ENCODE data around the gene IGF2.
"Not testable (repeated sequence)": the region's sequence is repeated elsewhere in the genome, so short reads cannot be mapped to it uniquely, and the experiment has no call there.

Gene IGF2, protein sequence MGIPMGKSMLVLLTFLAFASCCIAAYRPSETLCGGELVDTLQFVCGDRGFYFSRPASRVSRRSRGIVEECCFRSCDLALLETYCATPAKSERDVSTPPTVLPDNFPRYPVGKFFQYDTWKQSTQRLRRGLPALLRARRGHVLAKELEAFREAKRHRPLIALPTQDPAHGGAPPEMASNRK

DNA sequence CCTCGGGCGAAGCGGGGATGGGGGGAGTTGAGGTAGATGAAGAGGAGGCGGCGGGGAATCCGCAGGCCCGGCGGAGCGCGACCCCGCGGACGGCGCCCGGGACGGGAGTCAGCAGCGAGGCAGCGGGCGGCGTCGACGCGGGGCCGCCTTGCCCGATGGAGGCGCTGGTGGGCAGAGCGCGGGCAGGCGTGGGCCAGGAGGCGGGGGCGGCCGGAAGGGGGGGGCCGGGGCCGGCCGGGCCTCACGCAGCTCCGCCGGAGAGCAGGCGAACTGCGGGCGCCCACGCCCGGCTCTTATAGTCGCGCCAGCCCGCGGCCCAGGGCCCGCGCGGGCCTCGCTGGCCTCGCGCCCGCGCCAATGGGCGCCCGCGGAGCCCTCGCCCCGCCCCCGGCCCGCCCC is at the start of gene IGF2:
Gene IGF2, minus strand, starts transcription at position 267 of the 399 bp plus-strand sequence. CDS start 3,866 bp downstream, outside the sequence.
- DNase-seq (ENCODE audit: low read depth in 3 of 3, low spot score in 1 of 3), result no peak

DNA sequence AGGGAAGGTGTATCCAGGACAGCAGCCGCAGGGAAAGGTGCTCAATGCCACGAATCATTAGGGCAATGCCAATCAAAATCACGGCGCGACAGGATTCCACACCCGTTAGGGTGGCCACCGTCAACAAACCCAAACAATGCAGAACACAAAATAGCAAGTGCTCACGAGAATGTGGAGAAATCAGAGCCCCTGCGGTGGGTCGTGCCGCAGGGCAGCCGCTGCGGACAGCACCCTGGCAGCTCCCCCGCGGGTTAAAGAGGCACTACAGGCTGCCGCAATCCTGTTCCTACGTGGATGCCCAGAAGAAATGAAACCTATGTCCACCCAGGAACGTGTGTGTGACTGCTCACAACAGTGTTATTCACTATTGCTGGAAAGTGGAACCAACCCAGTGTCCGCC is 49.6 kb upstream of the IGF2 start:
- DNase-seq (ENCODE audit: low read depth in 3 of 3, low spot score in 1 of 3), result no peak

DNA sequence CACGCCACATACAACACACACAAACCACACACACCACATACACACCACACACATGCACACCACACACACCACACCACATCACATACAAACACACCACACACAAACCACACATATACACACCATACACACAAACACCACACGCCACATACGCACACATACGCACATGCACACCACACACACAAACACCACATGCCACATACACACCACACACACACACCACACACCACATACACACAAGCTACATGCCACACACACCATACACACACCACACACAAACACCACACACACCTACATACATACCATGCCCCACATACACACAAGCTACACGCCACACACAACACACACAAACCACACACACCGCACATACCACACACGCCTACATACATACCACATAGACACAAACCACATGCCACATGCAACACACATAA is 48.1 kb upstream of the IGF2 start:
- no peak for DNase-seq (ENCODE audit: low read depth in 3 of 3, low spot score in 1 of 3)

DNA sequence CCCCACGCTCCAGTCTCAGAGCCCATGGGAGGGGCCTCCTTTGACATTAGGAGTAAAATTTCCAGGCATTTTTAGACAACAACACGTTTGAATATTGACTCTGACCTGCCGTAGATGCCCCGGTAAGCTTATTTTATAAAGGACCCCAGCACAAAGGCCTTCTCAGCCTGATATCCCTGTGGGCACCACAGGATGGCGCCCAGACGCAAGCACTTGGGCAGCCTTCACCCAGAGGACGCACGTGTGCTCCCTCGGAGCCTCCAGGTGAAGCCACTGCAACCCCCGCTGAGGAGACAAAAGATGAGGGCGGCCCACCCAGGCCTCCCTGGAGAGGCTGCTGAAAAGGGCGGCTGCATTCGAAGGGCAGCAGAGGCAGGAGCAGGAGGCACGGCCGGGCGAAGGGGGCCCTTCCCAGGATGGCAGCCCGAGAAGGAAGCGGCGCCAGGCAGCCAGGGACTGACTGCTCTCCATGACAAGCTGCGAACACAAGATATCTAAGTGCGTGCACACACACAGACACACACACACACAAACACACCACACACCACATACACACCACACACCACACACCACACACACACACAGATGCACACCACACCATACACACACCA is 47.6 kb upstream of the IGF2 start:
- peak in 1 of 3 donors; percentile 39 for DNase-seq (ENCODE audit: low read depth in 3 of 3, low spot score in 1 of 3)

DNA sequence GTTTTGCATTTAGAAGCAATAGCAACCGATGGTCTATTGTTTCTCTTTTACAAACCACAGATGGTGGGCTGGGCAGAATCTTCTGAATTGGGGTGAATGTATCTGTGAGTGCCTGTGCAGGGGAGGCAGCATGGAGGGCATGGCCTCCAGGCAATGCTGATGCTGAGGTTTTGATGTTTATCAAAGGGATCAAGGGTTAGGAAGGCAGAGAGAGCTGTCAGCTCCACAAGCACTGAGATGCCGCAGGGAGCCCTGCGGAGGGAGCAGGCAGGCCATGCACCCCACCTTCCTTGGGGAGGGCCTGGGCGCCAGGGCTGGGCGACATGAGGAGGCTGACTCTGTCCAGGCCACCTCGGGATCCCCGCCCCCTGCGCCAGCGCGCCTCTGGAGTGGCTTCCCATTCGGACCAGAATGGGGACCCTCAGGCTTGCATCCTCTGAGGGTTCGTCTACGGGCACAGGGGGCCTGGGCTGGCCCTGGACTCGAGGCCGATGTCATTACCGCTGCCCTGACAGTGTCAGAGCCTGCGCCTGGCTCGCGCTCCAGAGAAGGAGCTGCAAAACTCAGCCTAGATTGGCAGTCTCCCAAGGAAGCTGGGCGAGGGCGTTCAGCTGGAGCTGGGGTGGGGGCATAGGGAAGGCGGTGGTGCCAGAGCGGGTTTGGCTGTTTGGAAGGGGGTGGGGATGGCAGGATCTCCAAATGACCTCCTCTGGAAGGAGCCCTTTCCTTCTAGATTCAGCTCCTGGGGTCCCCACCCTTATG is 46.3 kb upstream of the IGF2 start:
- DNase-seq (ENCODE audit: low read depth in 3 of 3, low spot score in 1 of 3), result no peak

DNA sequence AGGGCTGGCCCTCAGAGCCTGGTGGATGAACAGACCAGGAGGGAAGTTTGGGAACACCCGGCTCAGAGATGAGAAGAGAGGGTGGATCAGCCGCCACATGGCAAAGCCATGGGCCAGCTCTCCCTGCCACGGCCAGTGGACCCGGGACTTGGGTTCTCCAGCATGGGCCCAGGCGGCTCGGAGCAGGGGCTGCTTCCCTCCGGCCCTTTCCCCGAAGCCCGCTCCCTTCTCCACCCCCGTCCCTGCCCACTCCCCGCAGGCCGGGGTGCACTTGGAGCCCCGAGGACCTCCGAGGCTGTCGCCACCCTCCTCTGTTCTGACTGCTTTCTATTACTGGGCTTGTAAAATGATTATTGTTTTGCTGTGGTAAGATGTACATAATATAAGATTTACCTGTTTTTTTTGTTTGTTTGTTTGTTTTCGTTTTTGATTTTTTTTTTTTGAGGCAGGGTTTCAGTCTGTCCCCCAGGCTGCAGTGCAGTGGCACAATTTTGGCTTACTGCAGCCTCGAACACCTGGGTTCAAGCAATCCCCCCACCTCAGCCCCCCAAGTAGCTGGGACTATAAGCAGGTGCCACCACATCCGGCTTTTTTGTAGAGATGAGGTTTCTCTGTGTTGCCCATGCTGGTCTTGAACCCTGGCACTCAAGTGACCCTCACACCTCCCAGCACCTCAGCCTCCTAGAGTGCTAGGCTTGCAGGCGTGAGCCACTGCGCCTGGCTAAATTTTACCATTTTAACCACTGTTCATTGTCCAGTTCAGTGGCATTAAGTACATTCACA is 43.7 kb upstream of the IGF2 start:
- no peak for DNase-seq (ENCODE audit: low read depth in 3 of 3, low spot score in 1 of 3)

DNA sequence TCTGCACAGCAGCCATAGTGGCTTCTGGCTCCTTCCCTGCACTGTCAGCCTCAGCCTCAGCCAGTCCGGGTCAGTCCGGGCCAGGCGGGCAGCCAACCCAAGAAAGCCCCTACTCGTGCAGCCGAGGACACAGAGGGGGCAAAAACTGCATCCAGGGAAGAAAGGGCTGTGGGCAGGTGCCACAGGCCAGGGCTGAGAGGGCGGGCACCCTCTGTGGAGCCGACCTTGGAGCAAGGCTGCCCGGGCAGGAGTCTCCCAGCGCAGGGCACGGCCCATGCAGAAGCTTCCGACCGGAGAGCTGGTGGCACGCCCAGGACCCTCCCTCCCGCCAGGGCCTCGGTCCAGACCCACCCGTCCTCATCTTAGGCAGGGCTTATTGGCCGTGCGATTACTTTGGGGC is 42.9 kb upstream of the IGF2 start:
- DNase-seq (ENCODE audit: low read depth in 3 of 3, low spot score in 1 of 3), result no peak

DNA sequence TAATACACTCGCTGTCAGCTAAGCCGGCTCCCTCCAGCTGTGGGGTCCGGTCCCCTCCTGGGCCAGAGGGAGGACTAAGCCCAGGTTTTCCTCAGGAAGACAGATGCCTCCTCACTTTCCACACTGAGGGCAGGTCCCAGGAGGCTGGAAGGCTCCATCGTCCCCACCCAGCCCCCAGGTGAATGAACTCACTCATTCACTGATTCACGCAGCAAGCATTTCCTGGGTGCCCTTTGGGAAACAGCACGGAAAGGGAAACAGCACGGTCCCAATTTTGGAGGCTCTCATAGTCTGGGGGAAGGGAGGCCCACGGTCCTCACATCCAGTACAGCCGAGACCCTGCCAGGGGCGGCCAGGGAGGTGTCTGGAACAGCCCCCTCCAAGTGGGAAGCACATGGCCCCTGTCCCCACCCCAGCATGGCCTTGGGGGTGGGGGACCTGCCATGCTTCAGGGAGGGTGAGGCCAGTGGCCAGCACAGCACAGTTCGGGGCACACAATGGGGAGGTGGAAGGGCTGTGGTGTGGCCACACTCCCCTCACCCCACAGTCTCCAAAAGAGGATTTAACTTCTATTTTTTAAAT is 41.7 kb upstream of the IGF2 start:
- DNase-seq (ENCODE audit: low read depth in 3 of 3, low spot score in 1 of 3), result no peak

DNA sequence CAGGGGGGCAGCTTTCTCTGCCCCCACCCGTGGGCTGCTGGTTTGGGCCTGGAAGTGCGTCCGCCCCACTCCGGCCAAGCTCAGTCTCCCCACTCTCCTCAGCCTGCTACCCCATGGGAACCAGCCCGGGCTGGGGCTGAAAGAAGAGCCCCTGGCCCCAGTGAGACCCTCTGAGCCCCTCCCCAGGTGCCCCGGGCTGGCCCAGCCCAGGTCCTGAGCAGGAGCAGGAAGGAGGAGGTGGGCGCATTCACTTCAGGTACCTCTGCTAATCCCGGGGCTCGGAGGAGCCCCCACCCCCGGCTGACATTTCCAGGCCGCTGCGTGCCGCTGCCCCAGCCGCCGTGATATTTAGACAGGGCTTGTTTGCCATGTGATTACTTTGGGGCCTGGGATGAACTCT is 41.2 kb upstream of the IGF2 start:
- no peak for DNase-seq (ENCODE audit: low read depth in 3 of 3, low spot score in 1 of 3)

DNA sequence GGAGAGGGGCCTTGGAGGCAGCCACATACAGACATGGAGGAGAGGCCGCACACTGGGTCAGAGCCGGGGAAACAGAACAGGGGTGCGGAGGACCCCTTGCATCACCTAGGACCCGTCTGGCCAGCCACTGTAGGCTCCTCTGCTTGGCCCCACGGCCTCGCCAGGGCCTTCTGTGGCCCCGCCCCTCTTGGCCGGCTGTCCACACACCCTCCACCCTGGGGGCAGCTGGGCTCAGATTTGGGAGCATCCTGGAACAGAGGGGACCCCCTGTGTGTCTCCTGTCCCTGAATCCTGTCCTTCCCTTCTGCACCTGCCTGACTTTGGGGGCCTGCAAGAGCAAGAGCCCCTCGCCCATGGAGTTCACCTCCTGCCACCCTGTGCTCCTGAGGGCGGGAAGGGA is 40.3 kb upstream of the IGF2 start:
- no peak for DNase-seq (ENCODE audit: low read depth in 3 of 3, low spot score in 1 of 3)

DNA sequence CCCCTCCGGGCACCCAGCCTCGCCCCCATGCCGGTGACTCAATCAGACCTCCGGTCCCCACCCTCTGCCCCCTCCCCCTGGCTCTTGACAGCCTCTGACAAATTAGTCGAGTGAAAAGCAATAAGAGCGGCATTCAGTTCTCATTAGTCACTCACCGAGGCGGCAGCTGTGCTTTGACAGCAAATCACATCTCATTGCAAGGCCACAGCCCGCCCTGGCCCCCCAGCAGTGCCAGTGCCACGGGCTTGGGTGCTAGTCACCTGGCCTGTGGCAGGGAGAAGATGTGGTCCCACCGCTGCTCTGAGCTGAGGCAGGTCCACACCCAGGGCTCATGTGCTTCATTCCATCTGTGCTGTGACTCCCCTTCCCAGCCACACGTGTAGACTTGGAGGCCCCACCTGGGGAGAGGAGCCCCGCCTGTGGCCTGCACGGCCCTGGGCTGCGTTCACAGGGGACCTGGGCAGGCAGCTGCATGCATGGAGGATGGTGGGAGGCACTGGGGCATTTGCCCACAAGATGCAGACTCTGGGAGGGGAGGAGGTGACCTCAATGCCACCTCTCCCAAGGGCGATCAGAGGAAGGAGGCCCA is 39.8 kb upstream of the IGF2 start:
- no peak for DNase-seq (ENCODE audit: low read depth in 3 of 3, low spot score in 1 of 3)

DNA sequence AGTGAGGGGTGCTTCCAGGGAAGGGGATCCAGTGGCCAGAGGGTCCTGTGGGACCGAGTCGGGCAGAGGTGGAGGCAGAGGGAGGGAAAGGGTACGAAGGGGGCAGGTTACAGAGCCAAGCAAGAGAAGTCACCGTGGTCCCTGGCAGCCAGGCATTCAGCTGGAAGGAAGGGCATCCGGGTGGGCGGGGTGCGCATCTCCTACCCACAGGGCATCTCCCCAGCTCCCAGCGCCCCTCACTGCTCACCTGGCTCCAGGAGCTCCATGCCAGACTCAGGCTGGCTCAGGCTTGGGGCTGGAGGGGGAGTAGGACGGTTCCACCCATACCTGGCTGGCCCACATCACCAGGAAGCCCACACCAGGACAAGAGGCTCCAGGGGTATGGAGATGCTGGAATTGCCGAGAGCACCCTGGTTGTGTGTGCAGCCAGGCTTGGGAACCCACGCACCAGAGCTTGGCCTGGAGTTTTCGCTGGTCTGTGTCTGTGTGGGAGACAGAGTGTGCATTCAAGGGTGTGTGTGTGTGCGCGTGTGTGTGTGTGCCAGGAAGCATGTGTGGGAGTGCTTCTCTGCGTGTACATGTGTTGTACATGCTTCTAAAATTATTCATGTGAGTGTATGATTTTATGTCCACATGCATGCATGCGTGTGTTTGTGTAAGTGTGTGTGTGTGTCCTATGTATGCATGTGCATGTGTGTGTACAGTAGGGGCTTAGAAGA is 39.0 kb upstream of the IGF2 start:
- DNase-seq (ENCODE audit: low read depth in 3 of 3, low spot score in 1 of 3), result not testable (repeated sequence)

DNA sequence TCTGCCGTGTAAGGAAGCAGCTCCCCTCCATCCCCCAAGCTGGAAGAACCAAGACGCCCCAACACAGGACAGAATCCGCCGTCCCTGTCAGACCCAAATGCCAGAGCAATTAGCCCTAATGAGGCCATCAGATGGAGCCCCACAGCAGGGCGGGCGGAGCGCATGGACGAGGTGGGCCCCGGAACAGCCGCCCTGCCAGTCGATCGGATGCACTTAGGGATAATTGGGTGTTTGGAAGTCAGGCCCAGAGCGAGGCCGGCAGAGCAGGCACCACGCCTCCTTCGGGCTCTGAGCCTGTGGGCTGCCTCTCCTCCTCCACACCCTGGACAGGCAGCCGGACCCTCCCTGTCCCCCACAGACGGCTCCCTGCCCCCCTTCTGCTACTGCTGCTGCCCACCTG is 37.9 kb upstream of the IGF2 start:
- no peak for DNase-seq (ENCODE audit: low read depth in 3 of 3, low spot score in 1 of 3)

DNA sequence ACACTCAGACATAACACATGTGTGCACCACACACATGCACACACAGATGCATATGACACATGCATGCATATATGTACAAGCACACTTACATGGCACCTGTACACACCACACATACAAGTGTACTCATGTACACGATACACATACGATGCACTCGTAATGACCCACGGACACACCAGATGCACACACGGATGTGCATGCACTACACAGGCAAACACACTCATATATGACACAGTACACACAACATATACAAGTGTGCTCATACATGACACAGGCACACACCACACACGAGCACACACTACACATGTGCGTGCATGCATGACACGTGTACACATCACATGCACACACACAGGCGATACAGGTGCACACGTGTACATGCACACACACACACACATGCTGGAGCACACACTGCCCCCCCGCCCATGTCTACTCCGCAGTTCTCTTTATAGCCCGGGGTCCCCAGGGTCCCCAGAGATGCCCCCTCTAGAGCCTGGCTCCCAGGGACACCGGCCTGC is 37.3 kb upstream of the IGF2 start:
- DNase-seq (ENCODE audit: low read depth in 3 of 3, low spot score in 1 of 3), result no peak

DNA sequence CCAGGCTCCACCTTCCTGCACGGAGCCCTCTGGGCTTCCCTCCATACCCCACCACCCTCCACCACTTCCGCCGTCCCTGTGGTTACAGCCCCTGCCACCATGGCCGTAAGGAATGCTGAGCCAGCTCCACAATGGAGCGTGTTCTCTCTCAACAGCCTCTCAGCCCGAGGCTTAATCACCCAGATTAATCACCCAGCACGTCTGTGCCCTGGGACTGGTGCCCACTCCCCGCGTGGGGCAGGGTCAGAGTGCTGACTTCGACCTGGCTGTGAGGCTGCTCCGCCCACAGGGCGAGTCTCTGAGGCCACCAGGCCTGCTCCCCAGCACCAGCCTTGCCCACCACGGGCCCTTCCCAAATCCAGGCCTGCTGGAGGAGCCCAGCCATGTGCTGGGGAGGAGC is 36.5 kb upstream of the IGF2 start:
- no peak for DNase-seq (ENCODE audit: low read depth in 3 of 3, low spot score in 1 of 3)

DNA sequence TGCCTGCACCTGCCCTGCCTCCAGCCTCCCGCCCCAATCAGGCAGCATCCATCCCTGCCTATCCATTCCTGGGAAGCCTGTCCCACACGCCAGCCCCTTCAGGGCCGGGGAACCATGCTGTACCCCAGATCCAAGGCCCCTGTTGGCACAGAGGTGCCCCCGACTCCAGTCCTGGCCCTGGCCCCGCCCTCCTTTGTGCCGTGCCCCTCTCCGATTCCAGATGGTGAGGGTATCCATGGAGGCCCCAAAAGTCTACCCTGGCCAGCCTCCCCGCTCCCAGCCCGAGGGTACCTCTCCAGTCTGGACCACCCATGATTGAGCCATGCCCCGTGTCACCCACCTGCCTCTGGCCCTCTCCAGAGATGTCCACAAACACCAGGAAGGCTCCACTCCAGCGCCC is 35.2 kb upstream of the IGF2 start:
- DNase-seq (ENCODE audit: low read depth in 3 of 3, low spot score in 1 of 3), result no peak

DNA sequence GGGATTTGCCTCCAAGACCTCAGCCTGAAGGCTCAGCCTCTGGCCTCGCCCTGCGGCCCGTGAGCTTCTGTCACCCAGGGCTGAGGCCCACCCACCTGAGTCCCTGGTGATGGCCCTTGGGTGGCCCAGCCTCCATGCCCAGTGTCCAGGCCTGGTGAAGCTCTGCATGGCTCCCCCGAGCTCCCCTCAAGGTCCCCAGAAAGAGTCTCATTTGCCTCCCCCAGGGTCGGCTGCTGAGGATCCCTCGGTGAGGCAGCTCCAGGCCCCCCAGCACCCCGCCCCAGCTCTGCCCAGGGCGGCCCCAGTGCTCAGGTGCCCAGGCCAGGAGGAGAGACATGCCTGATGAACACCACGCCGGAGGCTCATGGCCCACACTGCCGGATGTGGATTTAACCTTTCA is 34.6 kb upstream of the IGF2 start:
- no peak for DNase-seq (ENCODE audit: low read depth in 3 of 3, low spot score in 1 of 3)

DNA sequence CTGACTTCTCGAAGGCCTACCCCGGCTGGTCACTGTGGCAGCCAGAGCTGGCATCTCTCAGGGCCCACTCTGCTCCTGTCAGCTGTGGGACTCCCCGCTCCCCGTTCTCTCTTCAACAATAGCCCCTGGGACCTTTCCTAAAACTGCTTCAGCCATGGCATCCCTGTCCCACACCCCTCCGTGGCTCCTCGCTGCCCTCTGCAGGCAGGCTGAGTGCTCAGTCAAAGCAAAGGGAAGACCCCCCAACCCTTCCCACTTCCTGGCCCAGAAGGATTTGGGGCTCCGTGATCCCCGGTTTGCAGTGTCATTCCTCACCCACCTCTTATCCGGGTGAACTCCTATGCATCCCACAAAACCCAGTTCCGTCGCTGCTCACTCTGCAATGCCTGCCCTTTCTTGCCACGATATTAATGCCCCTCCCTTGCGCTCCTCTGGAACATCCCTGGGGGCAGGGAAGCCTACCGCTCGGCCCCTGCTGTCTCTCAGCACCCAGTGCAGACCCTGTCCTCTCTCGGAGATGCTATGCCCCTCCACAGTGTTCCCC is 34.0 kb upstream of the IGF2 start:
- DNase-seq (ENCODE audit: low read depth in 3 of 3, low spot score in 1 of 3), result no peak

DNA sequence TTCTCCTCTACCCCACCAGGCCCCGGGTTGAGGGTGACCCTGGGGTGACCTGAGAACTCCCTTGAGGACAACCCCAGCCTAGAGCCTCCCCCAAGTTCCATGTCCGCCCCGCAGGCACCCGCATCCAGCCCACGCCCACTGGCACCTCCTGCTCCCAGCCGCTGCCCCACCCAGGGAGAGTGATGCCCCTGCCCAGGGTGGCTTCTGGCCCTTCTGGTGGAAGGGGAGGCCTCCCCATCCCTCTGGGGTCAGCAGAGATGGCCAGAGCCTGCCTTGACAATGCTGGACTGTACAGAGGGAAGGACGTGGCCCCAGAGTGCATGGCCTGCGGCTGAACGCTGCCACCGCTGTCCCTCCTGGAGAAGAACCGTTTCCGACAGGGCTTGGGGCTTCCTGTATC is 33.5 kb upstream of the IGF2 start:
- no peak for DNase-seq (ENCODE audit: low read depth in 3 of 3, low spot score in 1 of 3)

DNA sequence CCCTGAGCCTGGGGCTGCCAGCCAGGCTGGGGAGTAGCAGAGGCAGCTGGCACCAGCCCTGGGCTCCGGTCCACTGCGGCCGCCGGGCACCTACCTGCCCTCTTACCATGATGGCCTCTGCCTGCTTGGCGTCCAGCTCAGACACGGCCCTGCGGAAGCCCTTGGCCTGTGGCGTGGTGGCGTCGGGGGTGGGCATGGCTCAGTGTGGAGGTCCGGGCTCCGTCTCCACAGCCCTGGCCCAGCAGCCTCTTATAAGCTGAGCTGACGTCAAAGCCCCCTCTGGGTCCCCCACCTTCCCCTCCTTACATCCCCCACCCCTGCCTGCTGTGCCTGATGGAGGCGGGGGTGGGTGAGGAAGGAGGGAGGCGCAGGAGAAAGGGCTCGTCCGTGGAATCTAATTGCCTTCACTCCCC is 32.4 kb upstream of the IGF2 start, which contains the start of gene TH:
Gene TH, minus strand, starts transcription at position 225 of the 413 bp plus-strand sequence. Its CDS starts 29 bp downstream, at position 196.
- no peak for DNase-seq (ENCODE audit: low read depth in 3 of 3, low spot score in 1 of 3)

All from stimulated activated CD4-positive, alpha-beta T cell treated with anti-CD3 and anti-CD28 coated beads, TNF-alpha, amount 100 ng/mL, for 1 hour (primary cell).